Spleen (tissue), 11 donors: Measurements from ENCODE around the gene OR4N5. TPM values are rescaled to one million over a fixed set of nuclear protein-coding genes. Genes with fewer than 3 reads are reported as not detected.

ENCODE experiments used
- DNase-seq: peaks from one replicate; pipeline ENCODE4 v3.0.0-alpha.2; 2020
- H3K27ac ChIP-seq, 8 donors: fragments of 200-600 bp; sonication (generic) in 7 of 8; 1 replicate in 4 of 8; 2 replicates in 4 of 8; pipeline versions ENCODE4 v1.5.0 to v1.8.0; 2016 to 2021; ENCODE audit warnings: inconsistent platforms in 4 of 8, mild to moderate bottlenecking in 4 of 8, moderate library complexity in 1 of 8
- H3K27me3 ChIP-seq, 7 donors: fragments of 200-600 bp; sonication (generic) in 6 of 7; replicated peaks in 1 of 7; 1 replicate in 4 of 7; 2 replicates in 3 of 7; pipeline versions ENCODE4 v1.5.0 to v1.8.0; 2016 to 2021; ENCODE audit warnings: inconsistent platforms in 3 of 7, mild to moderate bottlenecking in 1 of 7
- H3K36me3 ChIP-seq, 6 donors: fragments of 200-600 bp; sonication (generic) in 5 of 6; 1 replicate in 4 of 6; 2 replicates in 2 of 6; pipeline versions ENCODE4 v1.5.0 to v1.8.0; 2016 to 2021; ENCODE audit warnings: inconsistent platforms in 2 of 6
- H3K4me1 ChIP-seq, 6 donors: fragments of 200-600 bp; sonication (generic) in 5 of 6; 1 replicate in 3 of 6; 2 replicates in 3 of 6; pipeline versions ENCODE4 v1.5.0 to v1.8.0; 2016 to 2021; ENCODE audit warnings: inconsistent platforms in 3 of 6
- H3K4me3 ChIP-seq, 8 donors: fragments of 200-600 bp; sonication (generic) in 7 of 8; 1 replicate in 4 of 8; 2 replicates in 4 of 8; pipeline versions ENCODE4 v1.5.0 to v1.8.0; 2016 to 2021; ENCODE audit warnings: inconsistent platforms in 4 of 8, mild to moderate bottlenecking in 4 of 8, moderate library complexity in 2 of 8
- H3K9me3 ChIP-seq, 8 donors: fragments of 200-600 bp; sonication (generic) in 7 of 8; 1 replicate in 4 of 8; 2 replicates in 4 of 8; pipeline versions ENCODE4 v1.5.0 to v1.8.0; 2016 to 2021; ENCODE audit warnings: inconsistent platforms in 4 of 8
- CTCF ChIP-seq, 11 experiments: fragments of 200-600 bp in 7 of 11; fragments of 450-650 bp in 4 of 11; sonication (generic) in 4 of 11; IDR thresholded peaks in 8 of 11; conservative IDR thresholded peaks in 3 of 11; 1 replicate in 7 of 11; 2 replicates in 4 of 11; pipeline versions ENCODE4 v1.4.0 to v1.8.0; 2016 to 2021; ENCODE audit warnings: antibody characterized with exemption in 11 of 11, inconsistent platforms in 4 of 11, mild to moderate bottlenecking in 1 of 11
- POLR2A ChIP-seq, 3 donors: fragments of 450-650 bp; IDR thresholded peaks; one replicate each; pipeline ENCODE4 v1.5.1; 2017; ENCODE audit warnings: antibody characterized with exemption in 3 of 3, mild to moderate bottlenecking in 1 of 3
- POLR2AphosphoS5 ChIP-seq, 3 donors: sonication (generic); formaldehyde crosslinking; IDR thresholded peaks; one replicate each; pipeline ENCODE4 v1.5.1; 2017; ENCODE audit warnings: antibody characterized with exemption in 3 of 3
- WGBS, 5 donors: extraction: QIAGEN DNeasy Blood & Tissue Kit in 3 of 5; methylation state at CpG; one replicate each; pipeline versions ENCODE4 v1.1.5 to v1.1.7; 2013 to 2018; 5-methylcytosine and 5-hydroxymethylcytosine counted together
- intact Hi-C: fragments of 100-400 bp; cut with DNase I; formaldehyde crosslinking; loops from one replicate; pipeline ENCODE4 v1.15.0; 2023; ENCODE audit warnings: low total_unique reads
- polyA plus RNA-seq, 3 donors: library from polyadenylated mRNA; stranded (reverse); fragments of 200-250 nt; gene quantifications; one replicate each; pipeline ENCODE4 v1.2.1, GENCODE V29; 2013
- total RNA-seq, 7 donors: library from RNA; depleted of rRNA in 3 of 7; stranded (reverse); fragments of >200 nt in 3 of 7; fragmentation: NEBNext Ultra II Directional in 4 of 7; extraction: Animal tissue kit (Norgen Biotek cat#: 25700) in 4 of 7; gene quantifications; one replicate each; pipeline versions ENCODE4 v1.1.0 to v1.2.1, GENCODE V29; 2016 to 2021
- donor health status: healthy with polysubstance abuse.
- donor health status: DM: no; HTN: no; CAD: no; lungs with moderate emphysema.
- donor health status: DM: no; HTN: no; CAD: no.
- donor health status: Bipolar disorder and iron deficiency.
- donor health status: healthy.
- donor health status: DM: no; HTN: no; CAD: no.
- donor health status: DM: yes; HTN: yes; CAD: no.

Gene OR4N5
- total and polyA plus RNA-seq, 10 donors, result not detected

DNA sequence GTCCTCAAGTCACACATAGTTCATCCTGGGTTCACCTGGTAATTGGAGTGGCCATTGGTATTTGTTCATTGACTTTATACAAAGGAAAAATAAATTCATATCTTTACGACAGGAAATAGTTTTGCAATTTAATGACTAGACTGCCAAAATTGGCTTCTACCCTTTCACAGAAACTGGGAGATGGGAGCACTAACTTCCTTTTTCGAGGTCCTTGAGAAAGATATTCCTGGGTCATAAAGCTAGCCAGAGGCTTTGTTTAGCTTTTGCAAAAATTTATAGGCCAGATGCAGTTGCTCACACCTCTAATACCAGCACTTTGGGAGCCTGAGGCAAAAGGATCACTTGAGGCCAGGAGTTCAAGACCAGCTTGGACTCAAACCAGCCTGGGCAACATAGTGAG lies 41.9 kb downstream of the OR4N5 start:
- Histone ChIP-seq H3K27me3 (no peaks in the 10 kb centered on the region), H3K9me3 (no peaks in the 10 kb centered on the region), H3K4me1 (no peaks in the 10 kb centered on the region), H3K4me3 (no peak overlapping the region), H3K36me3 (no peaks in the 10 kb centered on the region), H3K27ac (peak overlapping the region in 2 of 8 donors; percentile 55 to 61)
- intact Hi-C loops, result no loop called here
- DNase-seq, result no peak
- TF ChIP-seq CTCF (IDR thresholded peaks at IDR 0.05 in 8 of 11, conservative IDR thresholded peaks at IDR 0.05 in 3 of 11) (no peak), POLR2AphosphoS5 (IDR thresholded peaks at IDR 0.05) (no peak), POLR2A (IDR thresholded peaks at IDR 0.05) (no peak)
- WGBS, 5 donors, result 43 to 55% (median 52%) methylated on average over 2 of the region's 2 CpGs

GRCh38 chr14:20184181-20184580 lies 45.6 kb downstream of the OR4N5 start:
- H3K9me3 ChIP-seq, result no peaks in the 10 kb centered on the region
- DNase-seq, result no peak
- H3K27ac ChIP-seq, result no peak overlapping the region
- no peak overlapping the region for H3K4me3 ChIP-seq
- no peaks in the 10 kb centered on the region for H3K36me3 ChIP-seq
- no peaks in the 10 kb centered on the region for H3K4me1 ChIP-seq
- WGBS, 5 donors, result 50 to 61% (median 57%) methylated on average over 5 of the region's 5 CpGs
- TF ChIP-seq POLR2AphosphoS5 (IDR thresholded peaks at IDR 0.05) (no peak), CTCF (IDR thresholded peaks at IDR 0.05 in 8 of 11, conservative IDR thresholded peaks at IDR 0.05 in 3 of 11) (no peak), POLR2A (IDR thresholded peaks at IDR 0.05) (no peak)
- no peaks in the 10 kb centered on the region for H3K27me3 ChIP-seq
- intact Hi-C loops, result no loop called here

DNA sequence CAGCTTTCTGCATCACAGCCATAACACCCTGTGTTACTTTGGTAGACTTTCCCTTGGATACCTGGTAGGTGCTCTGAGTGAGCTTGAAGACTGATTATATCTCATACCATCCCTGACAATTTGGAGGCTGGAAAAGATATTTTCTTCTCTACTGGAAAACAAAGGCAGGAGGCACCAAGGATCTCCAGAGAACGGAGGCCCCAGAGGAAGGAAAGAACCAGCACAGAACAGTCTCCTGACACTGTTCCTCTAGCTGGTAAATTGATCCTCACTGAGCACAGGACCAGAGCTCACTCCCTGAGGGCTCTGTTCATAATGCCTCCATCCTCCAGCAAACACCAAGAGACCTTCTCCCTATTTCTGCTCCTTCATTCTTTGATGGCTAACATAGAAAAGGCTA lies 52.0 kb downstream of the OR4N5 start, which contains the start of gene OR11G2:
Gene OR11G2, plus strand, starts transcription at position 301 of the 400 bp plus-strand sequence. CDS start 6,542 bp downstream, outside the sequence.
- 54 to 80% (median 74%) methylated on average over 1 of the region's 1 CpG for WGBS, 5 donors
- intact Hi-C loops, result no loop called here

DNA sequence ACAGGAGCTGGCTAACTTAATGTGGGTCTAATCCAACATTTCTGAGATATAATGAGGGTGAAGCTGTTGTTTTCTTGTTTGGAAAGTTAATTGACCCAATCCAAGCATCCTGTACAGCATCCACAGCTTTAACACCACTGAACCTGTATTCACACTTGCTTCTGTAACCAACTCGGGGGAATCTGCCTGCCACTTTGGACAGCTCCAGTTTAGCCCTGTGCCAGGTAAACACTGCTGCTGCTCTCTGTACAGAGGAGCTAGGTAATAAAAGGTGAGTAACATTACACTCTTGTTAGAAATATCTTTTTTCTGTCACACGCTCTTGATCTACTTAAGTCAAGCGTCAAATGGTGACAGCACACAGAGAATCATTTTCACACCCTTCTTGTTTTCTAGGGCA lies 52.8 kb downstream of the OR4N5 start:
- H3K27ac ChIP-seq, result no peak overlapping the region
- no peak for TF ChIP-seq POLR2AphosphoS5 (IDR thresholded peaks at IDR 0.05)
- no peak for TF ChIP-seq POLR2A (IDR thresholded peaks at IDR 0.05)
- no peak for TF ChIP-seq CTCF (IDR thresholded peaks at IDR 0.05 in 8 of 11, conservative IDR thresholded peaks at IDR 0.05 in 3 of 11)

More for the DNA sequence above, 52.0 kb downstream of the OR4N5 start, which contains the start of gene OR11G2:
- H3K27me3 ChIP-seq, result no peaks in the 10 kb centered on the region
- H3K4me1 ChIP-seq, result no peaks in the 10 kb centered on the region
- H3K4me3 ChIP-seq, result no peak within 1 kb of the TSS
- H3K9me3 ChIP-seq, result no peaks in the 10 kb centered on the region
- TF ChIP-seq POLR2AphosphoS5 (IDR thresholded peaks at IDR 0.05) (no peak), POLR2A (IDR thresholded peaks at IDR 0.05) (no peak), CTCF (IDR thresholded peaks at IDR 0.05 in 8 of 11, conservative IDR thresholded peaks at IDR 0.05 in 3 of 11) (no peak)
- DNase-seq, result no peak
- no peaks in the 10 kb centered on the region for H3K36me3 ChIP-seq
- no peak within 1 kb of the TSS for H3K27ac ChIP-seq

More for the DNA sequence above, 52.8 kb downstream of the OR4N5 start:
- H3K9me3 ChIP-seq, result no peaks in the 10 kb centered on the region
- no peak overlapping the region for H3K4me3 ChIP-seq
- no peaks in the 10 kb centered on the region for H3K27me3 ChIP-seq
- no peak for DNase-seq
- H3K4me1 ChIP-seq, result no peaks in the 10 kb centered on the region
- H3K36me3 ChIP-seq, result no peaks in the 10 kb centered on the region
- WGBS, 5 donors, result 77 to 91% (median 77%) methylated on average over 3 of the region's 3 CpGs
- intact Hi-C loops, result no loop called here
